MM.1S (cell line): Measurements from ENCODE around the gene CCL18.

Source experiments
- CTCF ChIP-seq: fragments of 300-600 bp; sonication (generic); IDR thresholded peaks from 2 replicates; pipeline ENCODE4 v1.5.1; 2016; ENCODE audit warnings: antibody characterized with exemption, low read length, mixed read lengths
- EZH2phosphoT487 ChIP-seq: fragments of 300-600 bp; sonication (generic); IDR thresholded peaks from 2 replicates; pipeline ENCODE4 v1.6.1; 2018; ENCODE audit warnings: antibody characterized with exemption, low read length

DNA sequence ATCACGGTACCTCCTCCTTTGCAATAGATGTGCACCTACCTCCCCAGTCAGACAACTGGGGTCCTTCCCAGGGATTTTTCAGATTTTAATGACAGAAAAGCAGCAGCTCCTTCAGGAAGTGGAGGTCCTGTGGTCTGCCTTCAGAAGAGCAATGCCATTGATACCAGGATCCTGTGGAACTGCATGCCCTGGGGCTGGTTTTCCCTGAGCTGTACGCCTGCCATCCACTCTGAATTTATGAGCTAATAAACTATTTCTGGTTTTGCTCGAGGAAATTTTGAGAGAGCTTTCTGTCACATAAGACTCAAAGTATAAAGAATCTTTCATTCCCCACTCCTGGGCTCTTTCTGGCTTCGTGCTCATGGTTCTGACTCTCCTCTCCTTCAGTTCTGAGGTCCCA is 36.3 kb upstream of the CCL18 start:
- TF ChIP-seq CTCF (no peak), EZH2phosphoT487 (no peak)
